SIG-M5 (cell line): ENCODE measurements around the gene PAFAH1B1.
"Not testable (repeated sequence)": the region's sequence is repeated elsewhere in the genome, so short reads cannot be mapped to it uniquely, and the experiment has no call there.

Experiments used
- DNase-seq: peaks from one replicate; lab custom pipeline; 2025; lab: John Stamatoyannopoulos, UW

Gene PAFAH1B1

GRCh38 chr17:2690165-2691068 lies 97.0 kb downstream of the PAFAH1B1 start:
- DNase-seq: no peak

DNA sequence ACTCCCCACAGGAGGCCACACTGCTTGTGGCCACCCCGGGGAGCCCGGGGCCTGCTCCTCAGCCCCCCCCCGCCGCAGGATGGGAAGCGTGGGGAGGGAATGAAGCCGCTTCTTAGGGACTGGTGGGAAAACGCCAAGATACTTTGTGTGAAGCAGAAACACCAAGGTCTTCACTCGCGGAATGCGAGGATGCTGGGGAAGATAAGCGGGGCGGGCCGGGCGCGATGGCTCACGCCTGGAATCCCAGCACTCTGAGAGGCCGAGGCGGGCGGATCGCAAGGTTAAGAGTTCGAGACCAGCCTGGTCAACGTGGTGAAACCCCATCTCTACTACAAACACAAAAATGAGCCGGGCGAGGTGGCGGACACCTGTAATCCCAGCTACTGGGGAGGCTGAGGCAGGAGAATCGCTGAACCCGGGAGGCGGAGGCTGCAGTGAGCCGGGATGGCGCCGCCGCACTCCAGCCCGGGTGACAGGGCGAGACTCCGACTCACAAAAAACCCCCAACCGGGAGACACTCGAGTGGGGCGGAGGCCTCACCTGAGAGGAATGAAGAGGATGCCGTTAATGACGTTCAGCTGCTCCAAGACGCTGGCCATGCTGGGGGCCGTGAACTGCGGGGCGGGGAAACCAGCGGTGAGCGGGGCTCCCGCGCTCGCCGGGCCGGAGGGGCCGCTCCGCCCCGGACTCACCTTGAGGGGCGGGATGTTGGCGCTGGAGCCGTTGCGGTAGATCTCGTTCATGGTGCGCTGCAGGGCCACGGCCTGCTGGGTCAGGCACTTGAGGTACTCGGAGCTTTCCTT lies 97.8 kb downstream of the PAFAH1B1 start:
- no peak for DNase-seq

- no peak for DNase-seq
Measured at GRCh38 chr17:2691965-2692780, 98.7 kb downstream of the PAFAH1B1 start.

DNA sequence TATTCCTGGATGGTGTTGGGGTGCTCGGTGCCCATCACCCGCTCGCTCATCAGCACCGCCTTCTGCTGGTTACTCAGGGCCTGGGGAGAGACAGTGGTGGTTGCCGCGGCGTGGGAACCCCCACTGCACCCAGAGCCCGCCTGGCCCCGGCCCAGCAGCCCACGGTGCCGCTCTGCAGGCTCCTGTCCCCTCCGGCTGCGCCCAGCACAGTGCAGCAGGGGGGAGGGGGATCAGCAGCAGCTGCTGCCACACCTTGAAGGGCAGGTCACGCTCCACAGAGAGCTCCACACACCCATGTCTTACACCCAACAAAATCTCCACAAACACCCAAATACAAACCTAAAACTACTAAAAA lies 99.3 kb downstream of the PAFAH1B1 start:
- no peak for DNase-seq

GRCh38 chr17:2693561-2694380 lies 100.3 kb downstream of the PAFAH1B1 start:
- DNase-seq: no peak

DNA sequence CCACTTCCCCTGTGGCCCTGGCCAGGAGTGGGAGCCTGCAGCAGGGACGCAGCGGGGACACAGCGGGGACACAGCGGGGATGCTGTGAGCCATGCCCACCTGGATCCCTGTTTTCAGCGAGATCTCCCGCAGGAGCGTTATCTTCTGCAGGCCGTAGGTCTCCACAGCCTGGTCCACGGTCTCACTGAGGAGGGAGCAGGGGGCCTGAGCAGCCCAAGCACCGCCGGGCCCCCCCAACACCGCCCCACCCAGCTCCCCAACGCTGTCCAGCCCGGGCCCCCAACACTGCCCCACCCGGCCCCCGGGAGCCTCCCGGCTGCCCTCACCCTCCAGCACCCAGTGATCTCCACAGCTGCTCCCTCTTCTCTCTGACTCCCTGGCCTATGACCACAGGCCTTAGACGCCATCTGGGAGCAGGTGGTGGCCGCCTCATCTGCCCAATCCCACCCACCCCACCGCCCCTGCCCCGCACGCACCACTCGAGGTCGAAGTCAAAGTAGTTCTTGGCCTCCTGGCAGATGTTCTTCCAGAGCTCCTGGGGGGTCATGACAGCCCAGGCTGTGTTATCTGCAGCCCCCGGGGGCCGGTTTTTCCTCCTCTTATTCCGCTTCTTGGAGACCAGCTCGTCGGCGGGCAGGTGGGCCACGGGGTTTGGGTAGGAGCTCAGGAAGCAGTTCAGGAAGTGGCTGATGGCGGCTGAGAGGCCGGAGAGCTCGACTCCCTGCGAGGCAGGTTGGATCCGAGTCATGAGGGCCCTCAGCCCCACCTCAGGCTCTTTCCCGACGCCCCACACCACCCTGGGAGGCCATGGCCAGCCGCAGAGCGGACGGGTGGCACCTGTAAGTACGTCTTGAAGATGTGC lies 101.2 kb downstream of the PAFAH1B1 start:
- DNase-seq: no peak

DNA sequence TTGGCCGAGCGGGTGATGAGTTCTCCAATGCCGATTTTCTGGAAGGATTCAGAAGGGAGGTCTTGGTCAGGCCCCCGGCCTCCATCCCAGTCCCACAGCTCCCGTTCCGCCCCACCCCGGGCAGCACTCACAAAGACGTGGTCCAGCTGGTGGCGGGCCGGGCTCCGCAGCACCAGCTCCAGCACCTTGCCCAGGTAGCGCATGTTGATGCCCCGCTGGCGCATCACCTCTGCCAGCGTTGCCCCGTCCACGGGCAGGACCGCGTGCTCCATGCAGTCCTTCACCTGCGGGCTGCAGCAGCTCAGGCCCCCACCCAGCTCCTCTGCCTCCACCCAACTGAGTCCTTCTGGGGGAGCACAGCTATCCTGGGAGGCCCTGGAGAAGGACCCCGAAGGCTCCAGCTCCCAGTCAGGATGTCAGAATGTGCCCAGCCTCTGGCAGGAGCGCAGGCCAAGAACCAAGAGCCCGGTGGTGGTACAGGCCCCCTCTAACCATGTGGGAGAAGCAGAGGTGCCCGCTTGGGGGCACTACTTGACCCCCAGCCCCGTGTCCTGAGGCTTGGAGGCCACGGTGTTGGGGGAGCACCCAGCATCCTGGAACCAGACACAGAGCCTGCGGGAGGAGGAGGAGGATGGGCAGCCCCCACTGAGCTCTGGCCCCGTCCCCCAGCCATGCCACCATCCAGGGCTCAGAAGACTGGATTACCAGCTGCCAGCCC lies 101.9 kb downstream of the PAFAH1B1 start:
- no peak for DNase-seq

DNA sequence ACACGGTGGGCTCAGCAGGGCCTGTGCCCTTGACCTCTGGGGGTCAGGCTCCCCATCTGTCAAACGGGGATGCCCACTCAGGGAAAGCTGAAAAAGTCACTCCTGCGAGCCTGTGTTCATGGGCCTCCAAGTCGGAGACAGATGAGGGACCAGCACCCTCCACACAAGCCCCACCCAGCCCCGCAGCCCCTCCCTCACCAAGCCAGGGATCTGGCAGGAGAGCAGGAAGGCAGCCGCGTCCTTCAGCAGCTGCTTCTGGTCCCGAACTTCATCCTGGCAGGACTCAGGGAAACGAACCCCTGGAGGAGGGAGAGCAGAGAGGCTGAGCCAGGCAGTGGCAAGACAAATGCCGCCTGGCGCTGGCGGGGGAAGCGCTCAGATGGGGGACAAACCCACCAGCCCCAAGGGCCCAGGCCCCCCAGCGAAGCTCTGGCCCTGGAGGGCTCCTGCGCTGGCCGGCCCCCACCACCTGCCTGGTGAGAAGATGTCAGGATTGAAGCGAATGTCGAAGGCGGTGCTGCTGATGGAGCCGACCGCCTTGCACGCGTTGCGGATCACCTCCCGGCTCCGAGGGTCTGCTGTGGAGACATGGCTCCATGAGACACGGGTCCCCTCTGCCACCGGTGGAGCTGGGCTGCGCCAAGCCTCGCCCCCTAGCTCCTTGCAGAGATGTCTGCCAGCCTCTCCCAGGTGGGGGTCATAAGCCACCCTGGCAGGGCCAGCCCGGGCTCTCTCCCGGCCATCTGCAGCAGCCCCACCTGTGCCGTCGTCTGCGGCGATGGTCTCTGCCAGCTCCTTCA lies 102.7 kb downstream of the PAFAH1B1 start:
- DNase-seq: no peak

DNA sequence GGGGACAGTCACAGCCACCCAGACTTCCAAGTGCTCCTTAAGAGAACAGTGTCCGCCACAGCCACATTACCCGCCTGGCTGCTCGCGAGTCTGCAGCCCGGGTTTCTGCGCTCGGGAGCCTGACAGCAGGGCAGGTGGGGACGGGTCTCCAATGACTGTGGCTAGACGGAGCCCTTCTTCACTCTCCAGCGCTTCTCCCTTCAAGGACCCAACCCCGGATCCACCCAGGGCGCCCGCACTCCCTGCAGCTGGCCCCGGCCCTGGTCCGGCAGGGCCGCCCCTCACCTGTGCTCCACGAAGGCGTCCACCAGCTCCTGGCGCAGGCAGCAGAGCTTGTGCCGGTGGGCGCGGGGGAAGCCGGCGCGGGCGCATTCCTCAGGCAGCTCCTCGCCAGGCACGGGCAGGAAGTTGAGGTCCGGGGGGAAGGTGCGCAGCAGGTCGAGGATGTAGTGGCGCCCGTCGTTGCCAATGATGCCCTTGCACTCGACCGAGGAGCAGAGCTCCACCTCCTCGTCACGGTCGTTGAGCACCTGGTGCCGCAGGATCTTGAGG lies 104.2 kb downstream of the PAFAH1B1 start:
- DNase-seq: no peak

DNA sequence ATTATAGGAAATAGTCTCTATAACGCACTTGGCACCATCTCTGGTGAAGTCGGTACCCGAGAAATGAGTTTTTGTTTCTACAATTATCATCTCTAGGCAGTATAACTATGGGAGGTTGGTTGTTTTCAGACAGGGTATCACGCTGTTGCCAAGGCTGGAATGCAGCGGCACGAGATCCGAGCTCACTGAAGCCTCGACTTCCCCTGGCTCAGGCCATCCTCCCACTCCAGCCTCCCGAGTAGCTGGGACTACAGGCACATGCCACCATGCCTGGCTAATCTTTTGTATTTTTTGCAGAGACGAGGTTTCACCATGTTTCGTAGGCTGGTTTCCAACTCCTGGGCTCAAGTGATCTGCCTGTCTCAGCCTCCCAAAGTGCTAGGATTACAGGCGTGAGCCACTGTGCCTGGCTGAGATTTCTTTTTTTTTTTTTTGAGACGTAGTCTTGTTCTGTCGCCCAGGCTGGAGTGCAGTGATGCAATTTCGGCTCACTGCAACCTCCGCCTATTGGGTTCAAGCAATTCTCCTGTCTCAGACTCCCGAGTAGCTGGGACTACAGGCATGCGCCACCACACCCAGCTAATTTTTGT lies 105.9 kb downstream of the PAFAH1B1 start:
- not testable (repeated sequence) for DNase-seq

DNA sequence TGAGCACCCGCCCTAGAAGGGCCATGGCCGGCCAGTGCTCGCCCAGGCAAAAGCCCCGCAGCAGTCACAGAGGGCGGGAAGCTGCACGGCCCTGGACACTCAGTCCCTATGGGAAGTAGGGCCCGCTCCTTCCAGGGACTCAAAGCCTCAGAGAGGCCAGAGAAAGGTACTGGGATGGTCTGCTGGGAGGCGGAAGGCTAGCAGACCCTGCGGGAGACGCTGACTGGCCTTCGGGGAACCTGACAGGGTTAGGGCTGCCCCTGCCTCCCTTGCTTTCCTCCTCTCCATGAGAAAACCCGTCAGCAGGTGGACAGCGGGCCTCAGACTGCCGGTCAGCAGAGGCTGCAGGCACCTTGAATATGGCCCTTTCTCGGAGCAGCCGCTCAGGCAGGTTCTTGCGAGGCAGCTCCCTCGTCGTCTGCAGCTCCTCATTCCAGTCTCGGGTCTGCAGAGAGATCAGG lies 106.6 kb downstream of the PAFAH1B1 start:
- DNase-seq: no peak

DNA sequence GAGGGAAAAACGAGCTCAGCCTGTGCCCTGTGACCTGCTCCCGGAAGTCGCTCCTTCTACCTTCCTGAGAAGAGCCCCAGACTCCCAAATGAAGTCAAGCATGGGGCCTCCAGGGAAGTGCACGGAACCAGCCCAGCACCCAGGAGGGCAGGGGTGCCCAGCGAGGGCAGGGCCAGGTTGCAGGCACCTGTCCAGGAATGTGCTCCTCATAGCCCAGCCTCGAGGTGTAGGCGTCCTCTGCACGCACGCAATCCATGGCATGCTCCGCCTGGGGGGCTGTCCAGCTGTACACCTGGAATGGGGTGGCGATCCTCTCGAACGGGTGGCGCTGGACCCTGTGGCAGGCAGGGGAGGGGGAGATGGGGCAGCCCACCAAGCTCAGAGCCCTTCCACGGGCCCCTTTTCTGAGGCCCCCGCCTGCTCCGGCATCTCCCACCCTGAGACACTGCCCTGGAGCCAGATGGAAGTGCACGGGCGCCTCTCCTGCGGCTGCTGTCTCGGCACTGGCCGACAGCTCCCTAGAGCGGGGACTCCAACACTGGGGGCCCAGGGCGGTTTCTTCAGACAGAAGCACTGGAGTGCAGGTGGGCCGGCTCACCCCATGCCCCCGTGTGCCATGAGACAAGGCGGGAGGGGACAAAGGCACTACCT lies 107.2 kb downstream of the PAFAH1B1 start:
- DNase-seq: no peak

DNA sequence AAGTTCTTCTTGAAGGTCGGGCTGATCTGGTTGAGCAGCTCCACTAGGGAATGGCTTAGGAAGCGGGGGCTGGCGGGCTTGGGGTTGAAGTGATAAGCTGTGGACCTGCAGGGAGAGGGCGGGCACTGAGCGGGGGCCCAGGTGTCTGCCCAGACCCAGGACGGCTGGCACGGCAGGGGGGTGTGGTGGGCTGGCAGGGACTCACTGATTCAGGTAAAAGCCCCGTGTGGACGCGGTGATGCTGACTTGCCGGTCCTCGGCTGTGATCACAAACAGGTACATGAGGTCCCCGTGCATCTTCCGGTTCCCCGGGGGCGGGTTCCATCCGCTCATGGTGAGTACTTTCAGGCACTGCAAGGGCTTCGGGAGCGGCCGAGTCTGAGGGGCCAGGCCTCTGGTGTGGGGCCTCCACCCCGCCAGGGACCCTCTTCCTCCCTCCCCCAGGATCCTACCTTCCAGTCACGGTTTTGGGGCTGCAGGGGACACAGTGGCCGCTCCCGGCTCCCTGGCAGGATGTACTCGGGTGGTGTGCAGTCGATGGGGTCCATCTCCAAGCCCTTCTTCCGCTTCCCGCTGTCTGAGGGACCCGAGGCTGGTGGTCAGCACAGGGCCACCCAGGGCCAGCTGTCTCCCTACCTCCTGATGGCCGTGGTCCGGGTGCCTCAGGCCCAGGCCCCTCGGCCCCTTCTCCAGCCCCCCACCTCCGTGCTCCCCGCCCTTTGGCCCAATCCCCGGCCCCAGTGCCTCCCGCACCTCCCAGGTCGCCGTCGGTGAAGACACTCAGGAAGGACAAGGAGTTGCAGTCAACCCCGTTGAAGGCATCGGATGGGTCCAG lies 107.9 kb downstream of the PAFAH1B1 start:
- no peak for DNase-seq

- DNase-seq: no peak
Measured at GRCh38 chr17:2701996-2702741, 108.7 kb downstream of the PAFAH1B1 start.

- no peak for DNase-seq
Measured at GRCh38 chr17:2703181-2703580, 109.7 kb downstream of the PAFAH1B1 start.

- DNase-seq: no peak
Measured at GRCh38 chr17:2703606-2704005, 110.2 kb downstream of the PAFAH1B1 start.
